ENCODE data around the gene GALNS. TPM values are rescaled to one million over a fixed set of nuclear protein-coding genes. Genes with fewer than 3 reads are reported as not detected.

Gene GALNS
- total RNA-seq, 4 donors from 2014 or later: 45.7 to 101 (median 75.6) TPM

DNA sequence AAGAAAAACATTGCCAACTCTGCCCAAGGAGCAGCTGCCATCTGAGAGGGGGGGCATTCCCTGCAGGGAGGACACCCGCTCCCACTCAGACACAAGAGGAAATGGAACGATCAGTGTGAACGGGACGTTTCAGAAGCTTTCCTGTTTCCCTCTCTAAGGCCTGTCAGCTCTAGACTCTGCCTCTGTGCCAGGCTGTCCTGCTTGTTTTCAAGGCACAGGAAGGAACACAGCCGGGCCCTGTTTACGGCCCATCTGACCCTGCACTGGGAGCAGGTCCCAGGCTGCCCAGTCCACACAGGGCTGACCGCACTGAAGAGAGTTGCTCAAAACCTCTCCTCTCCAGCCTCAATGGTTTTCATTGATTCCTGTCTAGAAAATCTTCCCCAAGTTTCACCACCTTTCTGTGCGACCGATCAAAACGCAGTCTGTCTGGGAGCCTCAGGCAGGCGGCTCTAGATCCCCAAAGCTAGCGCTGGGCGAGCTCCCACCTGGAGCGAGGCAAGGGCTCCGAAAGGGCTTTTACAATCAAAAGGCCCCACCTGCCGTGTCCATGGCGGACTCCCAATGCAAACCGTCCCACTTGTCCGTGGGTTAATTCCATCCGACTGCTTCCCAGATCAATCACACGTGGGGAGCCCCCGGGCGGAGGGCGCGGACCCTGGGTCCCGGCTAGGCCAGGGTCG lies 73.2 kb downstream of the GALNS start:
- no peak for TF ChIP-seq POLR2A (IDR thresholded peaks at IDR 0.05)
- no peak for TF ChIP-seq EP300 (IDR thresholded peaks at IDR 0.05; ENCODE audit: low read depth)
- peak; percentile 32 to 40 (median 36) for TF ChIP-seq POLR2AphosphoS5 (IDR thresholded peaks at IDR 0.05)
- TF ChIP-seq, protein P1, sequence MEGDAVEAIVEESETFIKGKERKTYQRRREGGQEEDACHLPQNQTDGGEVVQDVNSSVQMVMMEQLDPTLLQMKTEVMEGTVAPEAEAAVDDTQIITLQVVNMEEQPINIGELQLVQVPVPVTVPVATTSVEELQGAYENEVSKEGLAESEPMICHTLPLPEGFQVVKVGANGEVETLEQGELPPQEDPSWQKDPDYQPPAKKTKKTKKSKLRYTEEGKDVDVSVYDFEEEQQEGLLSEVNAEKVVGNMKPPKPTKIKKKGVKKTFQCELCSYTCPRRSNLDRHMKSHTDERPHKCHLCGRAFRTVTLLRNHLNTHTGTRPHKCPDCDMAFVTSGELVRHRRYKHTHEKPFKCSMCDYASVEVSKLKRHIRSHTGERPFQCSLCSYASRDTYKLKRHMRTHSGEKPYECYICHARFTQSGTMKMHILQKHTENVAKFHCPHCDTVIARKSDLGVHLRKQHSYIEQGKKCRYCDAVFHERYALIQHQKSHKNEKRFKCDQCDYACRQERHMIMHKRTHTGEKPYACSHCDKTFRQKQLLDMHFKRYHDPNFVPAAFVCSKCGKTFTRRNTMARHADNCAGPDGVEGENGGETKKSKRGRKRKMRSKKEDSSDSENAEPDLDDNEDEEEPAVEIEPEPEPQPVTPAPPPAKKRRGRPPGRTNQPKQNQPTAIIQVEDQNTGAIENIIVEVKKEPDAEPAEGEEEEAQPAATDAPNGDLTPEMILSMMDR (IDR thresholded peaks at IDR 0.05): no peak
- WGBS, 2 donors (ENCODE audit: low coverage in 1 of 2): 20% methylated on average over 27 of the region's 27 CpGs; no CpG with 5 or more reads in 1 of the 2 donors
- Histone ChIP-seq H3K9me3 (no peaks in the 10 kb centered on the region), H3K4me3 (peak overlapping the region; percentile 57 to 87 (median 74)), H3K27ac (peak overlapping the region; percentile 90 to 97 (median 94)), H3K27me3 (no peaks in the 10 kb centered on the region), H3K4me1 (peaks cover 38 to 58% (median 53%) of the 10 kb centered on the region in 4 donors), H3K36me3 (no peaks in the 10 kb centered on the region)
- no peak for DNase-seq
- intact Hi-C loops (cut with DNase I; ENCODE audit: low total_unique reads): no loop called here
- in situ Hi-C loops (cut with MboI; ENCODE audit: low pct_ligation_motif_present in 1 of 4, low pct_unique_long_range_greater_than_20kb in 1 of 4, low sequenced_read_pairs in 3 of 4): no loop called here

DNA sequence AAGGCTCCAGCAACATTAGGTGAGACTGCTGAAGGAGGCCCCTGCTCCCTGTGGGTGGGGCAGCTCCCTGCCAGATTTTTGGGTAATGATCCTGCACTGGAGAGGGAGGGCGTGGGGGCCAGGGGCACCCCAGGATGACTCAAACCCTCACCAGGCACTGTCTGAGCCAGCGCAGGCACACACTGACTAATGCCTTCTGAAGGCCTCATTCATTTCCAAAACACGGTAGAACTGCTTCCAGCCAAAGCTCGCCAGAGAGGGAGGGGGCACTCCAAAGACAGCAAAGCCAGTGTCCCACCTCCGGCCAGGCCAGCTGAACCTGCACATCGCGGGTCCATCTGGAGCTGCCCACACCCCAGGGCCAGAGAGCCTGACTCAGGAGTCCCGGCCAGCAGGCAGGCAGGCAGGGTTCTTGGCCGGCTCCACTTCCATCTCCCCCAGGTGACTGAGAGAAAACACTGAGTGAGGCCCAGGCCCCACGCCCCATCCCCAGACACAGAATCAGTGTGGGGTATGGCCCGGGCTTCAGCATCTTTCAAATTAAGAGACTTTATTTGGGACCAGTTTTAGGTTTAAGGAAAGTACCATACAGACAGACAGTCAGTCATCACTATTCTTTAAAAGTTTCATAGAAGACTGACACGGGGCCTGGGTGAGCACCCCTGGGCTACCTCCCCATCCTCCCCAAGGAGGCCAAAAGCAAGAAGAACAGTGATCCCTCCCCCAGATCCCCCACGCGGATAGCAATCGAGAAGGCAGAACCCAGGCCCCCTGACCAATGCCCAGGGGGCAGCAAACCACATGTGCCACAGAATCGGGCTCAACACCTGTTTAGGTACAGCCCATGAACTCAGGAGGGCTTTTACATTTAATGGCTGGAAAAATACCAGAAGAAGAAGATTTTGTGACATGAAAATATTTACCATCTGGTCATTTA lies 74.0 kb downstream of the GALNS start:
- intact Hi-C loops (cut with DNase I; ENCODE audit: low total_unique reads) (no loop called here), in situ Hi-C loops (cut with MboI; ENCODE audit: low pct_ligation_motif_present in 1 of 4, low pct_unique_long_range_greater_than_20kb in 1 of 4, low sequenced_read_pairs in 3 of 4) (no loop called here)
- peak in 1 of 3 donors; percentile 22 for TF ChIP-seq POLR2AphosphoS5 (IDR thresholded peaks at IDR 0.05)
- TF ChIP-seq, protein P1 (IDR thresholded peaks at IDR 0.05): no peak
- H3K4me1 ChIP-seq: peaks cover 38 to 66% (median 55%) of the 10 kb centered on the region in 4 donors
- WGBS, 2 donors (ENCODE audit: low coverage in 1 of 2): 30 to 49% methylated on average over 2 to 13 of the region's 16 CpGs
- peak overlapping the region; percentile 1 to 87 (median 74) for H3K4me3 ChIP-seq
- H3K9me3 ChIP-seq: no peaks in the 10 kb centered on the region
- H3K27ac ChIP-seq: peak overlapping the region; percentile 90 to 97 (median 94)
- H3K36me3 ChIP-seq: no peaks in the 10 kb centered on the region
- DNase-seq: no peak
- no peaks in the 10 kb centered on the region for H3K27me3 ChIP-seq

DNA sequence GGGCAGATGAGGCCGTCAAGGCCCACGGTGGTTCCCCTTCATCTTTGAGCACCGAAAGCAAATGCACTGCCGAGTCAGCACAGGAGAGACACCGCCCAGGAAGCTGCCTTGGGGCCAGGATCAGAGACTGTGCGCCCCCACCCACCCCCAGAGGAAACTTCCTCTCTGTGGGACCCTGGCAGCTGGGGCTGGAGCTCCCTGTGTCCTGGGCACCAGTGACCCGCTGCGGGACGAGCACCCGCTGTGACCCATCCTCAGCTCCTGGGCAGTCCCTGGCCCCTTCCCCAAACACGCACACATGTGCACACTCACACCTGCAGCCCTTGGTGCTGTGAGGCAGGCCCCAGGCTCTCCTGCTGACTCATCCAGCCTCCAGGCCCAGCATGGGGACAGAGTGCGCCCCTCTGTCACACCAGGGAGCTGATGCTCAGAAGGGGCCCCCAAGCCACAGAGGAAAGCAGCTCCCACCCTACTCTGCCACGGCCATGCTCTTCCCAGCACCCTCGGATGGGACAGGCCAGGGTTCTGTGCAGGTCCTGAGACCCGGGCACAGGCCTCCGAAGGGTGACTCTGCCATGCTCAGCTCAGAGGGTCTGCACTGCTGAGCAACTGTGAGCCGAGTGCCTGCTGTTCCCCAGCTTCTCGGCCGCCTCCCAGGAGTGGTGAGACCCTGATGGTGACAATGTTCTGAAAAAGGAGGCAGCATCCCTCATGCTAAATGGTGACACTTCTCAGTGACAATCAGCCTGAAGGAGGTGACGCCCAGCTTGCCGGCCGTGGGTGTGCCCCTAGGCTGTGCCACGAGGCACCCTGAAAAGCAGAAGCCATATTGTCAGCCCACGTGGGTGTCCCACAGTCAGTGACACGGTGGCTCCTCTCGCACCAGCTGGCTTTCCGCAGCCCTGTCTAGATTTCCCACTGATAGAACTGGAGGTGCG lies 75.3 kb downstream of the GALNS start:
- 35 to 53% methylated on average over 4 to 18 of the region's 28 CpGs for WGBS, 2 donors (ENCODE audit: low coverage in 1 of 2)
- DNase-seq: peak; percentile 73
- TF ChIP-seq POLR2A (IDR thresholded peaks at IDR 0.05) (no peak), POLR2AphosphoS5 (IDR thresholded peaks at IDR 0.05) (no peak), EP300 (IDR thresholded peaks at IDR 0.05; ENCODE audit: low read depth) (no peak)
- TF ChIP-seq, protein P1 (IDR thresholded peaks at IDR 0.05): no peak
- H3K9me3 ChIP-seq: no peaks in the 10 kb centered on the region
- no peaks in the 10 kb centered on the region for H3K36me3 ChIP-seq
- no peaks in the 10 kb centered on the region for H3K27me3 ChIP-seq
- H3K4me3 ChIP-seq: no peak overlapping the region
- H3K27ac ChIP-seq: peak overlapping the region; percentile 90 to 97 (median 94)
- in situ Hi-C loops (cut with MboI; ENCODE audit: low pct_ligation_motif_present in 1 of 4, low pct_unique_long_range_greater_than_20kb in 1 of 4, low sequenced_read_pairs in 3 of 4) (no loop called here), intact Hi-C loops (cut with DNase I; ENCODE audit: low total_unique reads) (no loop called here)
- peaks cover 45 to 77% (median 61%) of the 10 kb centered on the region in 4 donors for H3K4me1 ChIP-seq
